Thymus (tissue), 11 donors: ENCODE data around the gene HELZ. TPM values are rescaled to one million over a fixed set of nuclear protein-coding genes. Genes with fewer than 3 reads are reported as not detected.

ENCODE experiments used
- DNase-seq, 9 donors: peaks; one replicate each; pipeline ENCODE4 v3.0.0-alpha.2; 2013; ENCODE audit warnings: low spot score in 9 of 9, low read depth in 6 of 9, missing footprints in 1 of 9
- H3K27ac ChIP-seq, 2 donors: one replicate each; pipeline ENCODE4 v1.5.1; 2013; ENCODE audit warnings: control low read depth in 1 of 2, low read depth in 1 of 2, low read length in 1 of 2, mild to moderate bottlenecking in 1 of 2, moderate library complexity in 1 of 2
- H3K27me3 ChIP-seq, 2 donors: one replicate each; pipeline ENCODE4 v1.5.1; 2013; ENCODE audit warnings: low read length in 1 of 2; ENCODE audit not compliant: control insufficient read depth in 2 of 2, insufficient read depth in 1 of 2
- H3K36me3 ChIP-seq, 2 donors: one replicate each; pipeline ENCODE4 v1.5.1; 2013; ENCODE audit warnings: low read length in 1 of 2, mild to moderate bottlenecking in 1 of 2, moderate library complexity in 1 of 2; ENCODE audit not compliant: control insufficient read depth in 2 of 2, insufficient read depth in 2 of 2
- H3K4me1 ChIP-seq, 2 donors: one replicate each; pipeline ENCODE4 v1.5.1; 2013; ENCODE audit warnings: low read length in 2 of 2; ENCODE audit not compliant: control insufficient read depth in 2 of 2, insufficient read depth in 2 of 2
- H3K4me3 ChIP-seq, 2 donors: one replicate each; pipeline ENCODE4 v1.5.1; 2013; ENCODE audit warnings: low read length in 2 of 2, control low read depth in 1 of 2, mild to moderate bottlenecking in 1 of 2
- H3K9me3 ChIP-seq, 2 donors: one replicate each; pipeline ENCODE4 v1.5.1; 2013; ENCODE audit warnings: low read length in 1 of 2, mild to moderate bottlenecking in 1 of 2; ENCODE audit not compliant: control insufficient read depth in 2 of 2, insufficient read depth in 1 of 2
- WGBS: extraction: QIAGEN DNeasy Blood & Tissue Kit; methylation state at CpG from one replicate; pipeline ENCODE4 v1.1.7; 2013; 5-methylcytosine and 5-hydroxymethylcytosine counted together
- polyA plus RNA-seq: library from polyadenylated mRNA; stranded (reverse); fragments of 200-250 nt; gene quantifications from one replicate; pipeline ENCODE4 v1.2.3, GENCODE V29; 2013
- total RNA-seq: library from RNA; stranded (reverse); fragments of 120-200 nt; gene quantifications from one replicate; pipeline ENCODE4 v1.2.4, GENCODE V29; 2013
- donor health status: healthy.

Gene HELZ
- total and polyA plus RNA-seq, 2 donors: 8.2 to 27.5 TPM

- DNase-seq: no peak
- peaks cover 0 to 5% of the 10 kb centered on the region in 2 donors for H3K27me3 ChIP-seq
- WGBS: 88% methylated on average over 16 of the region's 16 CpGs
Measured at GRCh38 chr17:67021743-67022450, 223.1 kb downstream of the HELZ start.

DNA sequence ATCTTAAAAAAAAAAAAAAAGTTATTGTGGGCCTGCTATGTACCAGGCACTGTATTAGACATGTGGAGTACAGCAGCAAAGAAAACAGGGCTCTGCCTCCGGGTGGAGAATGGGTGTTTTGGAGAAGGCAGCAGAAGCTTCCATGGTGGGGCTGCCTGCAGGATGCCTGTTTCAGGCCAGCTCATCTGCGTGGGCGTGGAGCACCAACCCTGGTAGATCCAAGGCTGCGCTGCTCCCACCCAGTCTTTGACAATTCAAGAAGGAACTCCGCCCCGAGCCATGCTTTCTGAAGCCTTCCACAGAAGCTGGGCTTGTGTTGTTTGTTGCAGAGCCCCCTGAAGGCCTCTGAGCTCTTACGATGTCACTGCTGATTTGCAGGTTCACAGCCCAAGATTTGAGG, 223.8 kb downstream of the HELZ start:
- Histone ChIP-seq H3K36me3 (no peaks in the 10 kb centered on the region), H3K9me3 (no peaks in the 10 kb centered on the region), H3K4me3 (no peak overlapping the region), H3K27ac (no peak overlapping the region), H3K4me1 (no peaks in the 10 kb centered on the region), H3K27me3 (peaks cover 0 to 6% of the 10 kb centered on the region in 2 donors)
- WGBS: 93% methylated on average over 7 of the region's 7 CpGs
- no peak for DNase-seq

More at GRCh38 chr17:67021743-67022450, 223.1 kb downstream of the HELZ start:
- H3K4me1 ChIP-seq: no peaks in the 10 kb centered on the region
- H3K4me3 ChIP-seq: no peak overlapping the region
- no peak overlapping the region for H3K27ac ChIP-seq
- H3K36me3 ChIP-seq: no peaks in the 10 kb centered on the region
- H3K9me3 ChIP-seq: no peaks in the 10 kb centered on the region

Other genes with a start within 250 kb of the HELZ start
- 0.42 TPM for gene CACNG1, start 200.6 kb downstream of the HELZ start, total RNA-seq
- gene CACNG1, start 200.6 kb downstream of the HELZ start, polyA plus RNA-seq: 2.4 TPM
- 14.1 TPM for gene PSMD12, start 121.4 kb upstream of the HELZ start, total RNA-seq
- gene PSMD12, start 121.4 kb upstream of the HELZ start, polyA plus RNA-seq: 33.7 TPM
- gene PITPNC1, start 132.1 kb upstream of the HELZ start, total RNA-seq: 26.0 TPM
- gene PITPNC1, start 132.1 kb upstream of the HELZ start, polyA plus RNA-seq: 27.0 TPM